Measurements from ENCODE around the gene TMEM270. TPM values are rescaled to one million over a fixed set of nuclear protein-coding genes. Genes with fewer than 3 reads are reported as not detected.

TMEM270 gene
- total RNA-seq (ENCODE audit: low replicate concordance): not detected in 2 replicates

- Histone ChIP-seq H3F3A (ENCODE audit: low read depth) (no peaks in the 10 kb centered on the region), H3K27ac (no peak within 1 kb of the TSS), H3K9me3 (ENCODE audit: low read depth) (no peaks in the 10 kb centered on the region), H3K79me2 (ENCODE audit: low read depth) (no peaks in the 10 kb centered on the region), H3K27me3 (peaks cover 9% of the 10 kb centered on the region), H3K4me3 (no peak within 1 kb of the TSS), H3K4me2 (no peak within 1 kb of the TSS), H3K4me1 (no peaks in the 10 kb centered on the region), H3K9ac (no peak within 1 kb of the TSS), H2AFZ (replicated peaks) (no peak within 1 kb of the TSS), H3K36me3 (no peaks in the 10 kb centered on the region), H4K20me1 (ENCODE audit: low read depth) (no peaks in the 10 kb centered on the region)
- no peak for DNase-seq (ENCODE audit: low spot score)
- no peaks in the 10 kb centered on the region for H3K4me1 Mint-ChIP-seq
- no peak within 1 kb of the TSS for H3K4me3 Mint-ChIP-seq
- peaks cover 7% of the 10 kb centered on the region for H3K27me3 Mint-ChIP-seq (ENCODE audit: insufficient read depth, low read depth)
- no peaks in the 10 kb centered on the region for H3K9me3 Mint-ChIP-seq
- no peaks in the 10 kb centered on the region for H3K36me3 Mint-ChIP-seq
- TF ChIP-seq CTCF (IDR thresholded peaks at IDR 0.05) (no peak), EZH2phosphoT487 (IDR thresholded peaks at IDR 0.05) (no peak), EZH2 (IDR thresholded peaks at IDR 0.05) (no peak)
- no peak within 1 kb of the TSS for H3K27ac Mint-ChIP-seq
Observed at GRCh38 chr7:73860859-73861258, at the start of gene TMEM270. Gene TMEM270, plus strand, starts transcription at chr7:73861159. Its CDS starts 36 bp downstream, at chr7:73861195.

GRCh38 chr7:73811760-73812168 lies 49.2 kb upstream of the TMEM270 start:
- Histone ChIP-seq H3K36me3 (no peaks in the 10 kb centered on the region), H4K20me1 (ENCODE audit: low read depth) (no peaks in the 10 kb centered on the region), H3K9ac (no peak overlapping the region), H3F3A (ENCODE audit: low read depth) (peaks cover 7% of the 10 kb centered on the region), H3K4me1 (peaks cover 8% of the 10 kb centered on the region), H3K27ac (no peak overlapping the region), H3K4me3 (no peak overlapping the region), H3K79me2 (ENCODE audit: low read depth) (no peaks in the 10 kb centered on the region), H3K9me3 (ENCODE audit: low read depth) (no peaks in the 10 kb centered on the region), H3K27me3 (no peaks in the 10 kb centered on the region), H2AFZ (replicated peaks) (no peak overlapping the region), H3K4me2 (no peak overlapping the region)
- DNase-seq (ENCODE audit: low spot score): peak; percentile 81
- H3K4me3 Mint-ChIP-seq: peak overlapping the region; percentile 59
- no peaks in the 10 kb centered on the region for H3K9me3 Mint-ChIP-seq
- H3K36me3 Mint-ChIP-seq: no peaks in the 10 kb centered on the region
- TF ChIP-seq CTCF (IDR thresholded peaks at IDR 0.05) (peak; percentile 76), EZH2phosphoT487 (IDR thresholded peaks at IDR 0.05) (no peak)
- H3K4me1 Mint-ChIP-seq: peaks cover 5% of the 10 kb centered on the region
- H3K27ac Mint-ChIP-seq: no peak overlapping the region
- H3K27me3 Mint-ChIP-seq (ENCODE audit: insufficient read depth, low read depth): peaks cover 3% of the 10 kb centered on the region

GRCh38 chr7:73812996-73813395 lies 48.0 kb upstream of the TMEM270 start:
- Histone ChIP-seq H3K79me2 (ENCODE audit: low read depth) (no peaks in the 10 kb centered on the region), H3K9me3 (ENCODE audit: low read depth) (no peaks in the 10 kb centered on the region), H3K4me1 (peaks cover 8% of the 10 kb centered on the region), H3K27ac (no peak overlapping the region), H3K4me3 (no peak overlapping the region), H3K36me3 (no peaks in the 10 kb centered on the region), H3F3A (ENCODE audit: low read depth) (peaks cover 7% of the 10 kb centered on the region), H3K4me2 (no peak overlapping the region), H3K27me3 (no peaks in the 10 kb centered on the region), H4K20me1 (ENCODE audit: low read depth) (no peaks in the 10 kb centered on the region), H3K9ac (no peak overlapping the region), H2AFZ (replicated peaks) (no peak overlapping the region)
- H3K36me3 Mint-ChIP-seq: no peaks in the 10 kb centered on the region
- H3K9me3 Mint-ChIP-seq: no peaks in the 10 kb centered on the region
- H3K4me3 Mint-ChIP-seq: no peak overlapping the region
- DNase-seq (ENCODE audit: low spot score): no peak
- no peak overlapping the region for H3K27ac Mint-ChIP-seq
- peaks cover 3% of the 10 kb centered on the region for H3K27me3 Mint-ChIP-seq (ENCODE audit: insufficient read depth, low read depth)
- no peak for TF ChIP-seq CTCF (IDR thresholded peaks at IDR 0.05)
- no peak for TF ChIP-seq EZH2phosphoT487 (IDR thresholded peaks at IDR 0.05)
- no peak for TF ChIP-seq EZH2 (IDR thresholded peaks at IDR 0.05)
- peaks cover 5% of the 10 kb centered on the region for H3K4me1 Mint-ChIP-seq

Data from neural progenitor cell (in vitro differentiated cells).